Natural killer cell (primary cell): ENCODE measurements around the gene MAP4K4. TPM values are rescaled to one million over a fixed set of nuclear protein-coding genes. Genes with fewer than 3 reads are reported as not detected.

ENCODE experiments used
- ATAC-seq, 3 donors: fragments of 150-1000 bp in 2 of 3; fragments of 200-7000 bp in 1 of 3; cut with Tn5 transposase; 1 replicate in 1 of 3; 2 replicates in 2 of 3; pipeline ENCODE4 v1.10.0; 2021; ENCODE audit warnings: mild to moderate bottlenecking in 2 of 3, moderate library complexity in 2 of 3
- DNase-seq, 2 donors: peaks; one replicate each; pipeline versions ENCODE4 v3.0.0 to v3.0.0-alpha.2; 2013 to 2021; ENCODE audit warnings: mixed read lengths in 1 of 2
- H3K27ac ChIP-seq: one replicate; pipeline ENCODE4 v1.5.1; 2013; ENCODE audit warnings: mild to moderate bottlenecking, low read length
- H3K27me3 ChIP-seq: one replicate; pipeline ENCODE4 v1.6.1; 2013; ENCODE audit warnings: low read length; ENCODE audit not compliant: control insufficient read depth, insufficient read depth
- H3K36me3 ChIP-seq: one replicate; pipeline ENCODE4 v1.6.1; 2013; ENCODE audit warnings: low read length; ENCODE audit not compliant: control insufficient read depth, insufficient read depth
- H3K4me1 ChIP-seq: one replicate; pipeline ENCODE4 v1.6.1; 2013; ENCODE audit warnings: low read length; ENCODE audit not compliant: control insufficient read depth, insufficient read depth
- H3K4me3 ChIP-seq: one replicate; pipeline ENCODE4 v1.5.1; 2013; ENCODE audit warnings: low read length
- H3K9me3 ChIP-seq: one replicate; pipeline ENCODE4 v1.6.1; 2013; ENCODE audit warnings: low read length; ENCODE audit not compliant: control insufficient read depth, insufficient read depth
- H3K27ac Mint-ChIP-seq, 2 donors: one replicate each; pipeline ENCODE4 v1.8.0; 2022; ENCODE audit warnings: mild to moderate bottlenecking in 2 of 2, mixed read lengths in 2 of 2, moderate library complexity in 1 of 2
- H3K27me3 Mint-ChIP-seq, 2 donors: one replicate each; pipeline ENCODE4 v1.8.0; 2022; ENCODE audit warnings: low read depth in 2 of 2, mixed read lengths in 2 of 2
- H3K36me3 Mint-ChIP-seq: one replicate; pipeline ENCODE4 v1.8.0; 2022; ENCODE audit warnings: mixed read lengths
- H3K4me1 Mint-ChIP-seq, 2 donors: one replicate each; pipeline ENCODE4 v1.8.0; 2022; ENCODE audit warnings: mixed read lengths in 2 of 2
- H3K4me3 Mint-ChIP-seq: one replicate; pipeline ENCODE4 v1.8.0; 2022; ENCODE audit warnings: mild to moderate bottlenecking, moderate library complexity, mixed read lengths
- H3K9me3 Mint-ChIP-seq, 2 donors: one replicate each; pipeline ENCODE4 v1.8.0; 2022; ENCODE audit warnings: mixed read lengths in 2 of 2
- CTCF ChIP-seq: fragments of 200-600 bp; IDR thresholded peaks from one replicate; pipeline ENCODE4 v1.8.0; 2022; ENCODE audit warnings: antibody characterized with exemption
- WGBS: methylation state at CpG from one replicate; pipeline ENCODE4 v1.1.7; 2013; ENCODE audit warnings: missing lambda C conversion rate; ENCODE audit not compliant: insufficient coverage; 5-methylcytosine and 5-hydroxymethylcytosine counted together
- intact Hi-C: fragments of 100-400 bp; cut with micrococcal nuclease; formaldehyde crosslinking; loops from one replicate; pipeline ENCODE4 v1.14.2; 2022
- total RNA-seq, 4 donors: library from RNA; stranded (reverse); fragments of 120-200 nt in 1 of 4; gene quantifications; one replicate each; pipeline versions ENCODE4 v1.2.3 to v1.2.4, GENCODE V29; 2013 to 2022

MAP4K4 gene
- total RNA-seq, 3 donors from 2014 or later (not counting 1 experiment from before 2014, with no cell fraction given) = 60.2 to 80.3 (median 66.5) TPM

DNA sequence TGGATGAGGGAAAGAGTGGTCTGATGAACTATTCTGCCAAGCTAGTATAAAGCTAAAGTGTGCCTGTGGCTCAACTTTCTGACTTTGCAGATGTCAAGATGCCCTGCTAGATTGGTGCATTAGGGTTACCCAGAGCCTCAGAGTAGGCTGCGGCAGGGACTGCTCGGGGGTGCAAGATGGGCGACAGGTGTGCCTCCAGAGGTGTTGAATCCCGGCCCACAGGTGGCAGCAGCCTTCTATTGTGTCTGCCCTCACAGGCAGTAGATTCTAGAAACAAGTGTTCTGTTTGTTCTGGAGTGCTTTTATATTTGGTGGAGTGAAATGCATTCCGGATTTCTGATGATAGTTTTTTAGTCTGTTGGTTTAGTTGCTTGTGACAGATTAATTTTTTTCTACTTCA lies 162.7 kb downstream of the MAP4K4 start:
- Mint-ChIP-seq H3K27me3 (no peaks in the 10 kb centered on the region), H3K36me3 (peaks cover 16% of the 10 kb centered on the region), H3K9me3 (no peaks in the 10 kb centered on the region), H3K4me3 (no peak overlapping the region), H3K4me1 (peaks cover 4 to 6% of the 10 kb centered on the region in 2 donors), H3K27ac (no peak overlapping the region)
- intact Hi-C loops = no loop called here
- no peaks in the 10 kb centered on the region for H3K27me3 ChIP-seq
- 95% methylated on average over 4 of the region's 5 CpGs for WGBS
- DNase-seq (no peak), ATAC-seq (no peak)
- H3K4me1 ChIP-seq = no peaks in the 10 kb centered on the region
- no peak overlapping the region for H3K27ac ChIP-seq
- H3K9me3 ChIP-seq = no peaks in the 10 kb centered on the region
- H3K36me3 ChIP-seq = peaks cover 57% of the 10 kb centered on the region
- no peak overlapping the region for H3K4me3 ChIP-seq
- TF ChIP-seq CTCF = no peak

DNA sequence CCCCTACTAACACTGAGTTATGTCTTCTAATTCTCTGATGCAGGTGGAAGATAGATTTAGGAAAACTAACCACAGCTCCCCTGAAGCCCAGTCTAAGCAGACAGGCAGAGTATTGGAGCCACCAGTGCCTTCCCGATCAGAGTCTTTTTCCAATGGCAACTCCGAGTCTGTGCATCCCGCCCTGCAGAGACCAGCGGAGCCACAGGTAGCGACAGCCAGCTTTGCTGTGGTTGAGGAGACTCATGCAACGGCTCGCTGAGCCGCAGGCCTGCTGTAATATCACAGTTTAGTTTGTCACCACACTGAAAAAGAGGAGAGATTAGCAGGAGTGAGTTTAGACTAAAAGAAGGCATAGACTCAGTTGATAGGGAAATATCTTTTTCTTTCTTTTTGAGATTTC lies 163.3 kb downstream of the MAP4K4 start:
- peaks cover 18% of the 10 kb centered on the region for H3K36me3 Mint-ChIP-seq
- no peaks in the 10 kb centered on the region for H3K27me3 ChIP-seq
- H3K27ac ChIP-seq = no peak overlapping the region
- no peak overlapping the region for H3K4me3 ChIP-seq
- H3K27me3 Mint-ChIP-seq = no peaks in the 10 kb centered on the region
- no peak overlapping the region for H3K4me3 Mint-ChIP-seq
- no peak for DNase-seq
- ATAC-seq = no peak
- no peak overlapping the region for H3K27ac Mint-ChIP-seq
- H3K9me3 ChIP-seq = no peaks in the 10 kb centered on the region
- intact Hi-C loops = no loop called here
- H3K4me1 ChIP-seq = no peaks in the 10 kb centered on the region
- WGBS = 97% methylated on average over 8 of the region's 8 CpGs
- H3K36me3 ChIP-seq = peaks cover 59% of the 10 kb centered on the region
- no peak for TF ChIP-seq CTCF
- peaks cover 4 to 6% of the 10 kb centered on the region in 2 donors for H3K4me1 Mint-ChIP-seq
- H3K9me3 Mint-ChIP-seq = no peaks in the 10 kb centered on the region

- intact Hi-C loops = no loop called here
- peaks cover 4 to 6% of the 10 kb centered on the region in 2 donors for H3K4me1 Mint-ChIP-seq
- H3K27ac ChIP-seq = no peak overlapping the region
- no peak for DNase-seq
- WGBS = 88% methylated on average over 4 of the region's 4 CpGs
- no peaks in the 10 kb centered on the region for H3K27me3 Mint-ChIP-seq
- no peaks in the 10 kb centered on the region for H3K9me3 ChIP-seq
- H3K27ac Mint-ChIP-seq = peak overlapping the region in 1 of 2 donors; percentile 22
- no peaks in the 10 kb centered on the region for H3K27me3 ChIP-seq
- H3K9me3 Mint-ChIP-seq = no peaks in the 10 kb centered on the region
- peaks cover 60% of the 10 kb centered on the region for H3K36me3 ChIP-seq
- no peak for TF ChIP-seq CTCF
- no peak overlapping the region for H3K4me3 Mint-ChIP-seq
- H3K36me3 Mint-ChIP-seq = peaks cover 21% of the 10 kb centered on the region
- no peak for ATAC-seq
- H3K4me1 ChIP-seq = no peaks in the 10 kb centered on the region
- no peak overlapping the region for H3K4me3 ChIP-seq
These were observed 163.9 kb downstream of the MAP4K4 start for GRCh38 chr2:101861382-101861781.

DNA sequence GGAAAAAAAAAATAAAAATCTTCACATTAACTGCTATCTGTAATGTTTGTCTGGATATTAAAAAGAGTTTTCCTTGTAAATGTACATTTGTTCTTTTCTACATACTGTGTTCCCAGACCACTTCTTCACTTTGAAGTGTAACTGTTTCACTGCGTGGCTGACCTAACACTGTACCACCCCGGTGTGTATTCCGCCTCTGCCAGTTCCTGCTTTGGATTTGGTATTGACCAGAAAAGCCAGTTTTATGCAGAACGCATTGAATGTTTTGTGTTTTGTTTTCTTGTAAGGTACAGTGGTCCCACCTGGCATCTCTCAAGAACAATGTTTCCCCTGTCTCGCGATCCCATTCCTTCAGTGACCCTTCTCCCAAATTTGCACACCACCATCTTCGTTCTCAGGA lies 166.0 kb downstream of the MAP4K4 start:
- Mint-ChIP-seq H3K36me3 (peaks cover 38% of the 10 kb centered on the region), H3K27me3 (no peaks in the 10 kb centered on the region), H3K4me3 (no peak overlapping the region), H3K27ac (no peak overlapping the region), H3K4me1 (peaks cover 4 to 6% of the 10 kb centered on the region in 2 donors), H3K9me3 (no peaks in the 10 kb centered on the region)
- H3K36me3 ChIP-seq = peaks cover 72% of the 10 kb centered on the region
- no peaks in the 10 kb centered on the region for H3K4me1 ChIP-seq
- no peak for TF ChIP-seq CTCF
- no peaks in the 10 kb centered on the region for H3K9me3 ChIP-seq
- intact Hi-C loops = no loop called here
- no peaks in the 10 kb centered on the region for H3K27me3 ChIP-seq
- WGBS = 99% methylated on average over 7 of the region's 7 CpGs
- no peak overlapping the region for H3K4me3 ChIP-seq
- no peak for DNase-seq
- H3K27ac ChIP-seq = no peak overlapping the region
- ATAC-seq = no peak
